Measurements from ENCODE around the gene RPL22L1. TPM values are rescaled to one million over a fixed set of nuclear protein-coding genes. Genes with fewer than 3 reads are reported as not detected.

The RPL22L1 gene
- total RNA-seq, 1 donor, result 218 TPM

- no peak overlapping the region for H3K4me3 ChIP-seq (ENCODE audit: low read depth, low read length)
- no peak for DNase-seq (ENCODE audit: low read depth)
- no peak for TF ChIP-seq CTCF (IDR thresholded peaks at IDR 0.05; ENCODE audit: insufficient read depth, low read depth, low read length)
Measured at GRCh38 chr3:170864525-170865208, 5.3 kb downstream of the RPL22L1 start.

GRCh38 chr3:170863816-170864215 is 6.2 kb downstream of the RPL22L1 start:
- DNase-seq (ENCODE audit: low read depth), result no peak
- TF ChIP-seq CTCF (IDR thresholded peaks at IDR 0.05; ENCODE audit: insufficient read depth, low read depth, low read length), result no peak

GRCh38 chr3:170862618-170863374 is 7.2 kb downstream of the RPL22L1 start:
- peak; percentile 47 for DNase-seq (ENCODE audit: low read depth)
- TF ChIP-seq CTCF (IDR thresholded peaks at IDR 0.05; ENCODE audit: insufficient read depth, low read depth, low read length), result no peak
- H3K4me3 ChIP-seq (ENCODE audit: low read depth, low read length), result no peak overlapping the region

More at GRCh38 chr3:170863816-170864215, 6.2 kb downstream of the RPL22L1 start:
- no peak overlapping the region for H3K4me3 ChIP-seq (ENCODE audit: low read depth, low read length)

- DNase-seq (ENCODE audit: low read depth), result no peak
- H3K4me3 ChIP-seq (ENCODE audit: low read depth, low read length), result no peak overlapping the region
- no peak for TF ChIP-seq CTCF (IDR thresholded peaks at IDR 0.05; ENCODE audit: insufficient read depth, low read depth, low read length)
Measured at GRCh38 chr3:170858599-170858998, 11.4 kb downstream of the RPL22L1 start.

GRCh38 chr3:170852324-170852723 is 17.7 kb downstream of the RPL22L1 start:
- peak; percentile 70 for DNase-seq (ENCODE audit: low read depth)
- no peak for TF ChIP-seq CTCF (IDR thresholded peaks at IDR 0.05; ENCODE audit: insufficient read depth, low read depth, low read length)
- no peak overlapping the region for H3K4me3 ChIP-seq (ENCODE audit: low read depth, low read length)

GRCh38 chr3:170848292-170848917 is 21.6 kb downstream of the RPL22L1 start:
- H3K4me3 ChIP-seq (ENCODE audit: low read depth, low read length), result no peak overlapping the region
- TF ChIP-seq CTCF (IDR thresholded peaks at IDR 0.05; ENCODE audit: insufficient read depth, low read depth, low read length), result peak; percentile 37
- DNase-seq (ENCODE audit: low read depth), result peak; percentile 39

Measured in fibroblast of villous mesenchyme (primary cell).